Activated T-helper 2 cell treated with anti-CD3 and anti-CD28 coated beads, Interferon-gamma antibody, Interleukin-2, Interleukin-4, amounts not matched to agents 10 μg/mL and 5 μg/mL and 100 μg/mL, durations not matched to agents 14 hours and 24 hours and 36 hours (primary cell): ENCODE results near the gene NLN. TPM values are rescaled to one million over a fixed set of nuclear protein-coding genes. Genes with fewer than 3 reads are reported as not detected.

Source experiments
- DNase-seq: peaks from one replicate; pipeline ENCODE4 v3.0.0; 2021; ENCODE audit warnings: low spot score
- H3K27ac Mint-ChIP-seq: one replicate; pipeline ENCODE4 v1.8.0; 2021; ENCODE audit warnings: mixed read lengths
- H3K27me3 Mint-ChIP-seq: one replicate; pipeline ENCODE4 v1.8.0; 2021; ENCODE audit warnings: low read depth, mixed read lengths
- H3K36me3 Mint-ChIP-seq: one replicate; pipeline ENCODE4 v1.8.0; 2021; ENCODE audit warnings: low read depth, mixed read lengths
- H3K4me1 Mint-ChIP-seq: one replicate; pipeline ENCODE4 v1.8.0; 2021; ENCODE audit warnings: low read depth, mixed read lengths
- H3K4me3 Mint-ChIP-seq: one replicate; pipeline ENCODE4 v1.8.0; 2021; ENCODE audit warnings: low read depth, mild to moderate bottlenecking, moderate library complexity, mixed read lengths
- H3K9me3 Mint-ChIP-seq: one replicate; pipeline ENCODE4 v1.8.0; 2021; ENCODE audit warnings: mixed read lengths
- intact Hi-C: fragments of 100-400 bp; cut with micrococcal nuclease; formaldehyde crosslinking; loops from one replicate; pipeline ENCODE4 v1.15.1; 2023
- total RNA-seq: library from RNA; stranded (reverse); gene quantifications from 2 replicates; pipeline ENCODE4 v1.2.3, GENCODE V29; 2022

The NLN gene
- total RNA-seq, 1 donor from 2014 or later: 22.5 TPM

GRCh38 chr5:65808251-65808741 is 86.3 kb downstream of the NLN start:
- Mint-ChIP-seq H3K9me3 (no peaks in the 10 kb centered on the region), H3K27me3 (peaks cover 16% of the 10 kb centered on the region), H3K36me3 (peaks cover 52% of the 10 kb centered on the region)

GRCh38 chr5:65808818-65809217 is 86.8 kb downstream of the NLN start:
- no peak for DNase-seq
- Mint-ChIP-seq H3K9me3 (no peaks in the 10 kb centered on the region), H3K27me3 (peaks cover 16% of the 10 kb centered on the region), H3K27ac (no peak overlapping the region), H3K36me3 (peaks cover 50% of the 10 kb centered on the region), H3K4me1 (peaks cover 33% of the 10 kb centered on the region), H3K4me3 (no peak overlapping the region)
- intact Hi-C loops: no loop called here

More at GRCh38 chr5:65808251-65808741, 86.3 kb downstream of the NLN start:
- Mint-ChIP-seq H3K27ac (no peak overlapping the region), H3K4me3 (no peak overlapping the region), H3K4me1 (peaks cover 35% of the 10 kb centered on the region)
- no peak for DNase-seq
- intact Hi-C loops: no loop called here

GRCh38 chr5:65809817-65810531 is 88.0 kb downstream of the NLN start:
- peaks cover 22% of the 10 kb centered on the region for H3K4me1 Mint-ChIP-seq
- H3K27me3 Mint-ChIP-seq: peaks cover 16% of the 10 kb centered on the region
- H3K36me3 Mint-ChIP-seq: peaks cover 43% of the 10 kb centered on the region
- no peak overlapping the region for H3K27ac Mint-ChIP-seq
- DNase-seq: no peak
- no peak overlapping the region for H3K4me3 Mint-ChIP-seq
- intact Hi-C loops: no loop called here
- no peaks in the 10 kb centered on the region for H3K9me3 Mint-ChIP-seq

- H3K9me3 Mint-ChIP-seq: no peaks in the 10 kb centered on the region
- H3K4me1 Mint-ChIP-seq: peaks cover 17% of the 10 kb centered on the region
- intact Hi-C loops: no loop called here
- peaks cover 33% of the 10 kb centered on the region for H3K36me3 Mint-ChIP-seq
- no peak for DNase-seq
- peaks cover 6% of the 10 kb centered on the region for H3K27me3 Mint-ChIP-seq
- no peak overlapping the region for H3K27ac Mint-ChIP-seq
- no peak overlapping the region for H3K4me3 Mint-ChIP-seq
These were observed 89.0 kb downstream of the NLN start for GRCh38 chr5:65811004-65811403.

- Mint-ChIP-seq H3K27me3 (no peaks in the 10 kb centered on the region), H3K27ac (no peak overlapping the region), H3K36me3 (peaks cover 26% of the 10 kb centered on the region), H3K4me1 (peaks cover 13% of the 10 kb centered on the region), H3K4me3 (no peak overlapping the region), H3K9me3 (no peaks in the 10 kb centered on the region)
- intact Hi-C loops: no loop called here
- DNase-seq: no peak
These were observed 89.9 kb downstream of the NLN start for GRCh38 chr5:65811885-65812284.

- peaks cover 13% of the 10 kb centered on the region for H3K4me1 Mint-ChIP-seq
- intact Hi-C loops: no loop called here
These were observed 90.6 kb downstream of the NLN start for GRCh38 chr5:65812648-65813047.

GRCh38 chr5:65813174-65813573 is 91.2 kb downstream of the NLN start:
- Mint-ChIP-seq H3K36me3 (peaks cover 26% of the 10 kb centered on the region), H3K4me1 (peaks cover 13% of the 10 kb centered on the region), H3K4me3 (no peak overlapping the region), H3K27me3 (no peaks in the 10 kb centered on the region), H3K27ac (no peak overlapping the region), H3K9me3 (no peaks in the 10 kb centered on the region)
- intact Hi-C loops: no loop called here
- DNase-seq: no peak

More at GRCh38 chr5:65812648-65813047, 90.6 kb downstream of the NLN start:
- Mint-ChIP-seq H3K4me3 (no peak overlapping the region), H3K27ac (no peak overlapping the region), H3K36me3 (peaks cover 26% of the 10 kb centered on the region), H3K27me3 (no peaks in the 10 kb centered on the region), H3K9me3 (no peaks in the 10 kb centered on the region)
- DNase-seq: no peak

- no peak for DNase-seq
- intact Hi-C loops: no loop called here
- Mint-ChIP-seq H3K27me3 (no peaks in the 10 kb centered on the region), H3K4me3 (no peak overlapping the region), H3K27ac (no peak overlapping the region), H3K9me3 (no peaks in the 10 kb centered on the region), H3K36me3 (peaks cover 18% of the 10 kb centered on the region), H3K4me1 (peaks cover 18% of the 10 kb centered on the region)
These were observed 93.2 kb downstream of the NLN start for GRCh38 chr5:65815161-65815560.

- no peaks in the 10 kb centered on the region for H3K9me3 Mint-ChIP-seq
- H3K27ac Mint-ChIP-seq: no peak overlapping the region
- DNase-seq: no peak
- peaks cover 12% of the 10 kb centered on the region for H3K36me3 Mint-ChIP-seq
- H3K27me3 Mint-ChIP-seq: no peaks in the 10 kb centered on the region
- no peak overlapping the region for H3K4me3 Mint-ChIP-seq
- intact Hi-C loops: no loop called here
- peaks cover 18% of the 10 kb centered on the region for H3K4me1 Mint-ChIP-seq
These were observed 94.7 kb downstream of the NLN start for GRCh38 chr5:65816729-65817128.

GRCh38 chr5:65817931-65818330 is 95.9 kb downstream of the NLN start:
- peaks cover 11% of the 10 kb centered on the region for H3K4me1 Mint-ChIP-seq
- no peak overlapping the region for H3K4me3 Mint-ChIP-seq
- DNase-seq: no peak
- H3K9me3 Mint-ChIP-seq: no peaks in the 10 kb centered on the region
- no peak overlapping the region for H3K27ac Mint-ChIP-seq
- intact Hi-C loops: no loop called here
- H3K27me3 Mint-ChIP-seq: no peaks in the 10 kb centered on the region
- peaks cover 7% of the 10 kb centered on the region for H3K36me3 Mint-ChIP-seq

- intact Hi-C loops: no loop called here
- Mint-ChIP-seq H3K4me3 (no peak overlapping the region), H3K27me3 (no peaks in the 10 kb centered on the region), H3K27ac (no peak overlapping the region), H3K4me1 (peaks cover 6% of the 10 kb centered on the region), H3K9me3 (no peaks in the 10 kb centered on the region), H3K36me3 (peaks cover 8% of the 10 kb centered on the region)
- no peak for DNase-seq
These were observed 96.6 kb downstream of the NLN start for GRCh38 chr5:65818592-65818991.

- H3K9me3 Mint-ChIP-seq: no peaks in the 10 kb centered on the region
- intact Hi-C loops: no loop called here
- H3K4me3 Mint-ChIP-seq: no peak overlapping the region
- H3K27ac Mint-ChIP-seq: no peak overlapping the region
- peaks cover 7% of the 10 kb centered on the region for H3K4me1 Mint-ChIP-seq
- DNase-seq: no peak
- H3K36me3 Mint-ChIP-seq: peaks cover 5% of the 10 kb centered on the region
- H3K27me3 Mint-ChIP-seq: no peaks in the 10 kb centered on the region
These were observed 97.4 kb downstream of the NLN start for GRCh38 chr5:65819215-65819904.

- Mint-ChIP-seq H3K4me3 (no peak overlapping the region), H3K27me3 (no peaks in the 10 kb centered on the region), H3K9me3 (no peaks in the 10 kb centered on the region), H3K36me3 (peaks cover 4% of the 10 kb centered on the region), H3K4me1 (peaks cover 10% of the 10 kb centered on the region), H3K27ac (no peak overlapping the region)
- no peak for DNase-seq
- intact Hi-C loops: no loop called here
These were observed 97.9 kb downstream of the NLN start for GRCh38 chr5:65819905-65820240.
